Mesenchymal stem cell (in vitro differentiated cells and primary cell): ENCODE measurements around the gene LRRC8B.
"Not testable (repeated sequence)": the region's sequence is repeated elsewhere in the genome, so short reads cannot be mapped to it uniquely, and the experiment has no call there.

ENCODE experiments used
- DNase-seq: peaks from one replicate; pipeline ENCODE4 v3.0.0-alpha.2; 2013
- H2AFZ ChIP-seq: one replicate; pipeline ENCODE4 v1.6.1; 2013; ENCODE audit warnings: low read depth, mild to moderate bottlenecking, control low read depth, inconsistent platforms, low read length, moderate library complexity
- H2AK5ac ChIP-seq: 2 replicates; pipeline ENCODE4 v1.6.1; 2013; ENCODE audit warnings: low read length, moderate library complexity, mild to moderate bottlenecking, inconsistent platforms; ENCODE audit not compliant: severe bottlenecking
- H2BK120ac ChIP-seq: one replicate; pipeline ENCODE4 v1.6.1; 2013; ENCODE audit warnings: low read depth, mild to moderate bottlenecking, inconsistent platforms, low read length, moderate library complexity
- H2BK12ac ChIP-seq, 2 experiments: one replicate each; pipeline ENCODE4 v1.6.1; 2013; ENCODE audit warnings: inconsistent platforms in 2 of 2, low read length in 2 of 2, mild to moderate bottlenecking in 2 of 2, moderate library complexity in 2 of 2, control low read depth in 1 of 2
- H2BK15ac ChIP-seq: one replicate; pipeline ENCODE4 v1.6.1; 2013; ENCODE audit warnings: mild to moderate bottlenecking, low read depth, inconsistent platforms; ENCODE audit not compliant: poor library complexity, severe bottlenecking
- H2BK5ac ChIP-seq: 2 replicates; pipeline ENCODE4 v1.6.1; 2013; ENCODE audit warnings: low read depth, mild to moderate bottlenecking, low read length, control low read depth, inconsistent platforms; ENCODE audit not compliant: poor library complexity, severe bottlenecking
- H3K14ac ChIP-seq, 2 experiments: one replicate each; pipeline ENCODE4 v1.6.1; 2013; ENCODE audit warnings: inconsistent platforms in 2 of 2, low read length in 2 of 2, control low read depth in 1 of 2, mild to moderate bottlenecking in 1 of 2, moderate library complexity in 1 of 2
- H3K18ac ChIP-seq, 2 experiments: one replicate each; pipeline ENCODE4 v1.6.1; 2013; ENCODE audit warnings: inconsistent platforms in 2 of 2, low read length in 2 of 2, control low read depth in 1 of 2, low read depth in 1 of 2, mild to moderate bottlenecking in 1 of 2
- H3K23ac ChIP-seq, 2 experiments: one replicate each; pipeline ENCODE4 v1.6.1; 2013; ENCODE audit warnings: inconsistent platforms in 2 of 2, low read length in 2 of 2, mild to moderate bottlenecking in 2 of 2, moderate library complexity in 2 of 2, control low read depth in 1 of 2
- H3K27ac ChIP-seq: 2 replicates; pipeline ENCODE4 v1.5.1; 2013; ENCODE audit warnings: mild to moderate bottlenecking, moderate library complexity, low read length, control low read depth, inconsistent platforms; ENCODE audit not compliant: poor library complexity, severe bottlenecking
- H3K27me3 ChIP-seq, 2 experiments: 2 replicates each; pipeline versions ENCODE4 v1.6.1 to v1.7.0; 2013; ENCODE audit warnings: low read length in 2 of 2, mild to moderate bottlenecking in 2 of 2, moderate library complexity in 2 of 2, control low read depth in 1 of 2, inconsistent platforms in 1 of 2; ENCODE audit not compliant: control insufficient read depth in 1 of 2, insufficient read depth in 1 of 2
- H3K36me3 ChIP-seq, 2 experiments: 2 replicates each; pipeline versions ENCODE4 v1.6.1 to v1.7.0; 2013; ENCODE audit warnings: low read length in 2 of 2, control low read depth in 1 of 2, inconsistent platforms in 1 of 2, low read depth in 1 of 2, mild to moderate bottlenecking in 1 of 2; ENCODE audit not compliant: insufficient read depth in 2 of 2, control insufficient read depth in 1 of 2
- H3K4ac ChIP-seq, 2 experiments: one replicate each; pipeline ENCODE4 v1.6.1; 2013; ENCODE audit warnings: inconsistent platforms in 2 of 2, low read length in 2 of 2, mild to moderate bottlenecking in 2 of 2, moderate library complexity in 2 of 2, control low read depth in 1 of 2, low read depth in 1 of 2
- H3K4me1 ChIP-seq: 2 replicates; pipeline ENCODE4 v1.6.1; 2013; ENCODE audit warnings: low read depth, low read length, control low read depth; ENCODE audit not compliant: control insufficient read depth, insufficient read depth
- H3K4me2 ChIP-seq: 2 replicates; pipeline ENCODE4 v1.6.1; 2013; ENCODE audit warnings: low read length, mild to moderate bottlenecking, inconsistent platforms; ENCODE audit not compliant: poor library complexity, severe bottlenecking
- H3K4me3 ChIP-seq, 2 experiments: 2 replicates each; pipeline versions ENCODE4 v1.5.1 to v1.7.0; 2013; ENCODE audit warnings: low read length in 2 of 2, mild to moderate bottlenecking in 2 of 2, control low read depth in 1 of 2, low read depth in 1 of 2; ENCODE audit not compliant: insufficient read depth in 1 of 2
- H3K79me1 ChIP-seq: replicated peaks from 2 replicates; pipeline ENCODE4 v1.6.1; 2013; ENCODE audit warnings: mild to moderate bottlenecking, control low read depth, low read length, inconsistent platforms; ENCODE audit not compliant: poor library complexity, severe bottlenecking
- H3K9ac ChIP-seq: 2 replicates; pipeline ENCODE4 v1.7.0; 2013; ENCODE audit warnings: mild to moderate bottlenecking, low read length, moderate library complexity
- H3K9me3 ChIP-seq: 2 replicates; pipeline ENCODE4 v1.7.0; 2013; ENCODE audit warnings: mild to moderate bottlenecking, low read length; ENCODE audit not compliant: control insufficient read depth
- H4K8ac ChIP-seq: one replicate; pipeline ENCODE4 v1.6.1; 2013; ENCODE audit warnings: inconsistent platforms, mild to moderate bottlenecking, low read length, moderate library complexity
- H4K91ac ChIP-seq: one replicate; pipeline ENCODE4 v1.6.1; 2013; ENCODE audit warnings: mild to moderate bottlenecking, low read length, inconsistent platforms
- WGBS: methylation state at CpG from one replicate; pipeline ENCODE4 v1.1.7; 2013; ENCODE audit warnings: mixed read lengths; 5-methylcytosine and 5-hydroxymethylcytosine counted together

LRRC8B gene

GRCh38 chr1:89588480-89588879 lies 63.9 kb downstream of the LRRC8B start:
- Histone ChIP-seq H3K18ac (no peak overlapping the region), H4K8ac (no peak overlapping the region), H3K27ac (no peak overlapping the region), H4K91ac (no peak overlapping the region), H3K23ac (no peak overlapping the region), H2BK120ac (no peak overlapping the region), H3K4me3 (no peak overlapping the region), H3K4ac (no peak overlapping the region), H3K9ac (no peak overlapping the region), H3K4me2 (no peak overlapping the region), H2BK12ac (no peak overlapping the region), H3K4me1 (no peaks in the 10 kb centered on the region), H3K36me3 (no peaks in the 10 kb centered on the region), H3K14ac (no peak overlapping the region), H3K79me1 (peaks cover 1% of the 10 kb centered on the region), H2AK5ac (no peak overlapping the region), H2AFZ (no peak overlapping the region), H3K27me3 (no peaks in the 10 kb centered on the region), H2BK5ac (no peak overlapping the region), H2BK15ac (no peak overlapping the region), H3K9me3 (no peaks in the 10 kb centered on the region)
- WGBS, result 100% methylated on average over 1 of the region's 1 CpG
- DNase-seq, result no peak

DNA sequence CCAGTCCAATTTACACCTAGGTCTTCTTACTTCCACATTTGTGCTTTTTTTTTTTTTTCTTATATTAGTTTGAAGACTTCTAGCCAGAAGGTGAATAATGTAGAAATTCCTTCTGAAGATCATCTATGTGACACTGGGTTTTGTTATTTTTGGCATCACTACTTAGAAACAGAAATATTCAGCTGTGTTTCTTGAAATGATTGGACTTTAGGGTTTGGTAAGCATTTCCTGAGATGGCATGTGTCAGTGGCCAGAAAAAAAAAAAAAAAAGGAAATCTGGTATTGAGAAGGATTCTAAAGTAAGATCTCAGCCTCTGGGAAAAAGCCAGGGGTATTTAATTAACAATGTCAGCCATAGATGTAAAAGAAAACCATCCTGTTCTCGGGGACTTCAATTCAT lies 64.9 kb downstream of the LRRC8B start:
- no peak overlapping the region for H2BK15ac ChIP-seq
- no peaks in the 10 kb centered on the region for H3K9me3 ChIP-seq
- H3K4ac ChIP-seq, result no peak overlapping the region
- H3K4me3 ChIP-seq, result no peak overlapping the region
- no peaks in the 10 kb centered on the region for H3K4me1 ChIP-seq
- H3K18ac ChIP-seq, result no peak overlapping the region
- H3K27ac ChIP-seq, result no peak overlapping the region
- no peak overlapping the region for H4K91ac ChIP-seq
- no peak overlapping the region for H3K9ac ChIP-seq
- WGBS, result 92% methylated on average over 1 of the region's 1 CpG
- no peak for DNase-seq
- H2AFZ ChIP-seq, result no peak overlapping the region
- no peaks in the 10 kb centered on the region for H3K27me3 ChIP-seq
- H3K79me1 ChIP-seq, result peaks cover 1% of the 10 kb centered on the region
- H3K4me2 ChIP-seq, result no peak overlapping the region
- no peak overlapping the region for H2BK5ac ChIP-seq
- no peaks in the 10 kb centered on the region for H3K36me3 ChIP-seq
- no peak overlapping the region for H2BK120ac ChIP-seq
- H4K8ac ChIP-seq, result no peak overlapping the region
- no peak overlapping the region for H3K23ac ChIP-seq
- H2AK5ac ChIP-seq, result no peak overlapping the region
- H3K14ac ChIP-seq, result no peak overlapping the region
- H2BK12ac ChIP-seq, result no peak overlapping the region

DNA sequence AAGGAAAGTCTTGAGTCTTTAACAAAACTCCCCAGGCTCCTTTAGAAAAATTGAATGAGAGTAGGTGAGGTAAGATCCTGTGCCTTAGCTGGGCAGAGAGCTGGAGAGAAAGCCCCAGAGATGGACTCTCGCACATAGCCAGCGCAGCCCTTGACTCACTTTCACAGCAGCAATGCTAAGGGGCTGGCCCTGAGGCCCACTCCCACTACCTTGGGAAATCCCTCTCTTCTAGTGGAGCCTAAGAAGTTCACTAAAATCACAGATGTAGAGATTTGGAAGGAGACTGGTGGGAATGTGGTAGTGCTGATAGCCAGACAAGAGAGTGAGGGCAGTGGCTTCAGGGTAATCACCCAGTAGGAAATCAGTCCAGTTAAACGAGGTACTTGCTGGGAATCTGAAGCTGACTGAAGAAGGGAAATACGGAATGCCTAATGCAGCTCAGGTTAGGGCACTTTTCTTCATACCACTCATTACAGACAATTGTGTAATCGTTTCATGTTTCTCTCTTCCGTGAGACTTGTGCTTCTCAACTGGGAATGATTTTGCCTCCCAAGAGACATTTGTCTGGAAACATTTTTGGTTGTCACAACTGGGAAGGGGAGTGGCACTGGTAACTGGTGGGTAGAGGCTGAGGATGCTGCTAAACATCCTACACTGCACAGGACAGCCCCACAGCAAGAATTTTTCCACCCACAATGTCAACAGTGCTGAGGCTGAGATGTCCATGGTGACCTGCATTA lies 65.9 kb downstream of the LRRC8B start:
- no peak overlapping the region for H2BK5ac ChIP-seq
- H3K79me1 ChIP-seq, result peaks cover 1% of the 10 kb centered on the region
- H3K27me3 ChIP-seq, result no peaks in the 10 kb centered on the region
- H3K27ac ChIP-seq, result no peak overlapping the region
- H3K4me1 ChIP-seq, result no peaks in the 10 kb centered on the region
- no peak overlapping the region for H2BK15ac ChIP-seq
- H3K4me3 ChIP-seq, result no peak overlapping the region
- no peak overlapping the region for H4K91ac ChIP-seq
- peak overlapping the region in 1 of 2 experiments; percentile 23 for H2BK12ac ChIP-seq
- no peak overlapping the region for H3K18ac ChIP-seq
- H3K14ac ChIP-seq, result no peak overlapping the region
- no peak for DNase-seq
- H2AFZ ChIP-seq, result no peak overlapping the region
- no peak overlapping the region for H2AK5ac ChIP-seq
- no peak overlapping the region for H3K23ac ChIP-seq
- no peak overlapping the region for H3K9ac ChIP-seq
- no peaks in the 10 kb centered on the region for H3K36me3 ChIP-seq
- no peaks in the 10 kb centered on the region for H3K9me3 ChIP-seq
- no peak overlapping the region for H3K4ac ChIP-seq
- no peak overlapping the region for H3K4me2 ChIP-seq
- no peak overlapping the region for H2BK120ac ChIP-seq
- 83% methylated on average over 6 of the region's 6 CpGs for WGBS
- no peak overlapping the region for H4K8ac ChIP-seq

- not testable (repeated sequence) for DNase-seq, H3K9ac ChIP-seq, H2BK12ac ChIP-seq, H2BK5ac ChIP-seq, H2BK120ac ChIP-seq, H2BK15ac ChIP-seq, H3K9me3 ChIP-seq, H3K36me3 ChIP-seq, H2AK5ac ChIP-seq, H3K4me3 ChIP-seq, H3K18ac ChIP-seq, H3K23ac ChIP-seq, H3K4me1 ChIP-seq, H4K8ac ChIP-seq, H2AFZ ChIP-seq, H3K27me3 ChIP-seq, H3K4ac ChIP-seq, H3K4me2 ChIP-seq, H3K27ac ChIP-seq, H4K91ac ChIP-seq, H3K14ac ChIP-seq, H3K79me1 ChIP-seq
- WGBS, result 90% methylated on average over 13 of the region's 13 CpGs
Measured at GRCh38 chr1:89592861-89593302, 68.3 kb downstream of the LRRC8B start.
